Ovary (tissue), 3 donors: ENCODE results near the gene RIPOR2.

Experiments
- CTCF ChIP-seq, 3 donors: fragments of 450-650 bp in 2 of 3; fragments of 200-600 bp in 1 of 3; IDR thresholded peaks; one replicate each; pipeline versions ENCODE4 v1.5.1 to v1.8.0; 2016 to 2022; ENCODE audit warnings: antibody characterized with exemption in 3 of 3, mild to moderate bottlenecking in 1 of 3
- EP300 ChIP-seq: sonication (generic); formaldehyde crosslinking; IDR thresholded peaks from one replicate; pipeline ENCODE4 v1.6.1; 2017; ENCODE audit warnings: antibody characterized with exemption
- POLR2A ChIP-seq: fragments of 450-650 bp; IDR thresholded peaks from one replicate; pipeline ENCODE4 v1.6.1; 2017; ENCODE audit warnings: antibody characterized with exemption, mild to moderate bottlenecking, moderate library complexity
- donor health status: DM: no; HTN: no; CAD: no.

- TF ChIP-seq EP300 (no peak), CTCF (IDR thresholded peaks at IDR 0.05) (no peak), POLR2A (no peak)
These were observed at the start of gene RIPOR2 for GRCh38 chr6:24935366-24936152.
